H9 (cell line): ENCODE measurements around the gene APBA2. TPM values are rescaled to one million over a fixed set of nuclear protein-coding genes. Genes with fewer than 3 reads are reported as not detected.

Experiments
- DNase-seq: peaks from one replicate; pipeline ENCODE4 v3.0.0-alpha.2; 2017
- H2AFZ ChIP-seq: one replicate; pipeline ENCODE4 v1.6.1; 2013; ENCODE audit warnings: mild to moderate bottlenecking, low read length, control low read depth, moderate library complexity
- H2AK5ac ChIP-seq: 2 replicates; pipeline ENCODE4 v1.6.1; 2013; ENCODE audit warnings: low read length, control low read depth, mixed read lengths; ENCODE audit not compliant: insufficient read length
- H2BK120ac ChIP-seq: one replicate; pipeline ENCODE4 v1.6.1; 2013; ENCODE audit warnings: low read depth, mild to moderate bottlenecking, low read length, control low read depth, inconsistent platforms; ENCODE audit not compliant: poor library complexity, severe bottlenecking
- H2BK12ac ChIP-seq: 2 replicates; pipeline ENCODE4 v1.6.1; 2013; ENCODE audit warnings: low read length, control low read depth, mixed read lengths, low read depth; ENCODE audit not compliant: insufficient read length
- H2BK15ac ChIP-seq: 2 replicates; pipeline ENCODE4 v1.6.1; 2013; ENCODE audit warnings: low read depth, low read length, control low read depth
- H2BK20ac ChIP-seq: one replicate; pipeline ENCODE4 v1.6.1; 2013; ENCODE audit warnings: low read depth, mild to moderate bottlenecking, low read length, control low read depth, inconsistent platforms; ENCODE audit not compliant: poor library complexity, severe bottlenecking
- H2BK5ac ChIP-seq: 2 replicates; pipeline ENCODE4 v1.6.1; 2013; ENCODE audit warnings: low read length, control low read depth, mixed read lengths; ENCODE audit not compliant: insufficient read length
- H3K14ac ChIP-seq: 2 replicates; pipeline ENCODE4 v1.6.1; 2013; ENCODE audit warnings: low read length, control low read depth; ENCODE audit not compliant: insufficient read depth
- H3K18ac ChIP-seq: 2 replicates; pipeline ENCODE4 v1.6.1; 2013; ENCODE audit warnings: low read depth, mild to moderate bottlenecking, mixed read lengths, low read length, control low read depth; ENCODE audit not compliant: insufficient read length
- H3K23ac ChIP-seq: 2 replicates; pipeline ENCODE4 v1.6.1; 2013; ENCODE audit warnings: low read length, control low read depth, mixed read lengths, low read depth; ENCODE audit not compliant: insufficient read length
- H3K23me2 ChIP-seq: 2 replicates; pipeline ENCODE4 v1.6.1; 2013; ENCODE audit warnings: low read depth, mild to moderate bottlenecking, mixed read lengths, low read length, control low read depth; ENCODE audit not compliant: insufficient read length, poor library complexity, severe bottlenecking
- H3K27ac ChIP-seq: 2 replicates; pipeline ENCODE4 v1.5.1; 2013; ENCODE audit warnings: low read length, control low read depth, mixed read lengths, low read depth; ENCODE audit not compliant: insufficient read length
- H3K27me3 ChIP-seq: 2 replicates; pipeline ENCODE4 v1.6.1; 2013; ENCODE audit warnings: low read length, control low read depth, inconsistent platforms; ENCODE audit not compliant: insufficient read depth
- H3K4ac ChIP-seq: 2 replicates; pipeline ENCODE4 v1.6.1; 2013; ENCODE audit warnings: low read depth, mild to moderate bottlenecking, control low read depth, inconsistent platforms, low read length, moderate library complexity
- H3K4me1 ChIP-seq: 2 replicates; pipeline ENCODE4 v1.6.1; 2013; ENCODE audit warnings: low read length, control low read depth, inconsistent platforms; ENCODE audit not compliant: insufficient read depth
- H3K4me2 ChIP-seq: 2 replicates; pipeline ENCODE4 v1.6.1; 2013; ENCODE audit warnings: low read length, control low read depth, mixed read lengths; ENCODE audit not compliant: insufficient read length, insufficient read depth
- H3K56ac ChIP-seq: 2 replicates; pipeline ENCODE4 v1.6.1; 2013; ENCODE audit warnings: low read depth, mild to moderate bottlenecking, mixed read lengths, low read length, control low read depth; ENCODE audit not compliant: insufficient read length
- H3K79me1 ChIP-seq: 2 replicates; pipeline ENCODE4 v1.6.1; 2013; ENCODE audit warnings: low read depth, mild to moderate bottlenecking, moderate library complexity, low read length, control low read depth, inconsistent platforms; ENCODE audit not compliant: insufficient read depth, poor library complexity, severe bottlenecking
- H3K79me2 ChIP-seq: 2 replicates; pipeline ENCODE4 v1.6.1; 2013; ENCODE audit warnings: low read length, control low read depth, inconsistent platforms; ENCODE audit not compliant: insufficient read depth
- H3K9ac ChIP-seq: 2 replicates; pipeline ENCODE4 v1.6.1; 2013; ENCODE audit warnings: low read length, control low read depth, mixed read lengths; ENCODE audit not compliant: insufficient read length; ENCODE audit errors: extremely low read depth
- H3K9me3 ChIP-seq: one replicate; pipeline ENCODE4 v1.6.1; 2013; ENCODE audit warnings: low read depth, low read length, inconsistent platforms; ENCODE audit not compliant: control insufficient read depth
- H3T11ph ChIP-seq: one replicate; pipeline ENCODE4 v1.6.1; 2013; ENCODE audit warnings: mild to moderate bottlenecking, low read length, control low read depth, inconsistent platforms
- H4K20me1 ChIP-seq: one replicate; pipeline ENCODE4 v1.6.1; 2013; ENCODE audit not compliant: control insufficient read depth, insufficient read length, insufficient read depth
- H4K5ac ChIP-seq: 2 replicates; pipeline ENCODE4 v1.6.1; 2013; ENCODE audit warnings: low read depth, mild to moderate bottlenecking, mixed read lengths, low read length, control low read depth; ENCODE audit not compliant: insufficient read length
- H4K8ac ChIP-seq: replicated peaks from 2 replicates; pipeline ENCODE4 v1.6.1; 2013; ENCODE audit warnings: low read length, control low read depth, mixed read lengths, low read depth; ENCODE audit not compliant: insufficient read length
- H4K91ac ChIP-seq: 2 replicates; pipeline ENCODE4 v1.6.1; 2013; ENCODE audit warnings: low read depth, mild to moderate bottlenecking, moderate library complexity, mixed read lengths, low read length, control low read depth; ENCODE audit not compliant: insufficient read length
- H3K27ac Mint-ChIP-seq, 3 experiments: 2 replicates in 2 of 3; 3 replicates in 1 of 3; pipeline ENCODE4 v1.8.0; 2020 to 2021; ENCODE audit warnings: mixed read lengths in 3 of 3, mild to moderate bottlenecking in 1 of 3, moderate library complexity in 1 of 3
- H3K27me3 Mint-ChIP-seq: 2 replicates; pipeline ENCODE4 v1.8.0; 2021; ENCODE audit warnings: low read depth, mild to moderate bottlenecking, moderate library complexity, mixed read lengths
- H3K36me3 Mint-ChIP-seq, 3 experiments: 2 replicates in 2 of 3; 3 replicates in 1 of 3; pipeline ENCODE4 v1.8.0; 2020 to 2021; ENCODE audit warnings: low read depth in 3 of 3, mixed read lengths in 3 of 3; ENCODE audit not compliant: insufficient read depth in 1 of 3
- H3K4me1 Mint-ChIP-seq, 2 experiments: 2 replicates each; pipeline ENCODE4 v1.8.0; 2020; ENCODE audit warnings: mixed read lengths in 2 of 2
- H3K4me3 Mint-ChIP-seq, 2 experiments: 2 replicates in 1 of 2; 3 replicates in 1 of 2; pipeline ENCODE4 v1.8.0; 2020 to 2021; ENCODE audit warnings: mild to moderate bottlenecking in 2 of 2, mixed read lengths in 2 of 2, moderate library complexity in 1 of 2
- H3K9me3 Mint-ChIP-seq, 2 experiments: 2 replicates in 1 of 2; 3 replicates in 1 of 2; pipeline ENCODE4 v1.8.0; 2020; ENCODE audit warnings: mild to moderate bottlenecking in 2 of 2, mixed read lengths in 2 of 2, moderate library complexity in 1 of 2
- WGBS: extraction: QIAGEN DNeasy Blood & Tissue Kit; methylation state at CpG from one replicate; pipeline ENCODE4 v1.1.7; 2013; ENCODE audit warnings: missing lambda C conversion rate, low lambda C conversion rate, mixed read lengths; ENCODE audit not compliant: insufficient read length; ENCODE audit errors: extremely low coverage; 5-methylcytosine and 5-hydroxymethylcytosine counted together
- total RNA-seq: library from RNA; stranded (reverse); gene quantifications from 2 replicates; pipeline ENCODE4 v1.2.1, GENCODE V29; 2021
- TF ChIP-seq, protein P1 (sequence below): fragments of 200-600 bp; sonication (generic); conservative IDR thresholded peaks from 3 replicates; pipeline ENCODE4 v1.8.0; 2021; ENCODE audit warnings: antibody characterized with exemption, mild to moderate bottlenecking

Gene APBA2
- total RNA-seq, 1 experiment from 2014 or later: 14.3 TPM

DNA sequence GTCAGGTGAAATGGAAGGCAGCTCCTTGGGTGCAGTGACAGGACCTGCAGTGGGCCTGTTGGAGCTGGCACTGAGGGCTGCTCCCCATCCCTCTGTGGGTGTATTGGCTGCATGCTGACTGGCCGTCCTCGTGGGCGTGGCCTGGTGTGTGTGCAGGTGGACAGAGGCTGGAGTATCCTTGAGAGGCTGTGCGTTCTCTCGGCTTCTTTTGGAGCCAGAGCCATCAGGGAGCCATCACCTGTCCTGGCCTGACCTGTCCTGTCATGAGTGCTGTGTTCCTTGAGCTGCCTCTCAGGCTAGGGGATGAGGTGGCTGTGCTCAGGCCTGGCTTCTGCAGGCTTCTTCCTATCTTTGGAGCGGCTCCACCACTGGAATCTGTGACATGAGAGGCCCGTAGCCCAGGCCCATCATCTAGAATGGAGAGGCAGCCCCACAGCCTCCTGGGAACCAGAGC, 61.5 kb downstream of the APBA2 start:
- no peak overlapping the region for H3K14ac ChIP-seq
- H3K9me3 Mint-ChIP-seq: peaks cover 10 to 11% of the 10 kb centered on the region in 2 experiments
- no peak overlapping the region for H3K4me2 ChIP-seq
- H3K23me2 ChIP-seq: no peaks in the 10 kb centered on the region
- H3K79me1 ChIP-seq: no peaks in the 10 kb centered on the region
- no peak overlapping the region for H3K4me3 Mint-ChIP-seq
- WGBS: no CpG with 5 or more reads among the region's 7 CpGs
- no peaks in the 10 kb centered on the region for H4K20me1 ChIP-seq
- H3K27ac ChIP-seq: no peak overlapping the region
- no peaks in the 10 kb centered on the region for H3K27me3 ChIP-seq
- H2BK20ac ChIP-seq: no peak overlapping the region
- no peak overlapping the region for H2BK120ac ChIP-seq
- H4K8ac ChIP-seq: no peak overlapping the region
- peak overlapping the region in 1 of 3 experiments; percentile 59; a peak in 1 of 7 replicates for H3K27ac Mint-ChIP-seq
- H3K27me3 Mint-ChIP-seq: peaks cover 2% of the 10 kb centered on the region; the same call in 1 of the 2 replicates
- no peak overlapping the region for H2AK5ac ChIP-seq
- no peak overlapping the region for H3K18ac ChIP-seq
- H2AFZ ChIP-seq: no peak overlapping the region
- no peak overlapping the region for H3K4ac ChIP-seq
- no peaks in the 10 kb centered on the region for H3K4me1 ChIP-seq
- no peak overlapping the region for H3K9ac ChIP-seq
- H3K9me3 ChIP-seq: no peaks in the 10 kb centered on the region
- no peak overlapping the region for H3T11ph ChIP-seq
- H2BK12ac ChIP-seq: no peak overlapping the region
- H3K23ac ChIP-seq: no peak overlapping the region
- no peak overlapping the region for H2BK5ac ChIP-seq
- H4K5ac ChIP-seq: no peak overlapping the region
- H3K79me2 ChIP-seq: no peaks in the 10 kb centered on the region
- peaks cover 6 to 8% of the 10 kb centered on the region in 2 experiments; a peak in 3 of 4 replicates for H3K4me1 Mint-ChIP-seq
- H2BK15ac ChIP-seq: no peak overlapping the region
- TF ChIP-seq, protein P1, sequence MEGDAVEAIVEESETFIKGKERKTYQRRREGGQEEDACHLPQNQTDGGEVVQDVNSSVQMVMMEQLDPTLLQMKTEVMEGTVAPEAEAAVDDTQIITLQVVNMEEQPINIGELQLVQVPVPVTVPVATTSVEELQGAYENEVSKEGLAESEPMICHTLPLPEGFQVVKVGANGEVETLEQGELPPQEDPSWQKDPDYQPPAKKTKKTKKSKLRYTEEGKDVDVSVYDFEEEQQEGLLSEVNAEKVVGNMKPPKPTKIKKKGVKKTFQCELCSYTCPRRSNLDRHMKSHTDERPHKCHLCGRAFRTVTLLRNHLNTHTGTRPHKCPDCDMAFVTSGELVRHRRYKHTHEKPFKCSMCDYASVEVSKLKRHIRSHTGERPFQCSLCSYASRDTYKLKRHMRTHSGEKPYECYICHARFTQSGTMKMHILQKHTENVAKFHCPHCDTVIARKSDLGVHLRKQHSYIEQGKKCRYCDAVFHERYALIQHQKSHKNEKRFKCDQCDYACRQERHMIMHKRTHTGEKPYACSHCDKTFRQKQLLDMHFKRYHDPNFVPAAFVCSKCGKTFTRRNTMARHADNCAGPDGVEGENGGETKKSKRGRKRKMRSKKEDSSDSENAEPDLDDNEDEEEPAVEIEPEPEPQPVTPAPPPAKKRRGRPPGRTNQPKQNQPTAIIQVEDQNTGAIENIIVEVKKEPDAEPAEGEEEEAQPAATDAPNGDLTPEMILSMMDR: no peak
- H4K91ac ChIP-seq: no peak overlapping the region
- no peak for DNase-seq
- no peak overlapping the region for H3K56ac ChIP-seq
- peaks cover 4 to 20% (median 19%) of the 10 kb centered on the region in 3 experiments for H3K36me3 Mint-ChIP-seq
